Naive thymus-derived CD4-positive, alpha-beta T cell (primary cell): ENCODE results near the gene TTBK1. TPM values are rescaled to one million over a fixed set of nuclear protein-coding genes. Genes with fewer than 3 reads are reported as not detected.

Experiments used
- ATAC-seq: fragments of 150-1000 bp; cut with Tn5 transposase; 2 replicates; pipeline ENCODE4 v1.10.0; 2021; ENCODE audit warnings: mild to moderate bottlenecking, moderate library complexity
- CTCF ChIA-PET: fragments of 350-600 bp; sonication (Branson Sonifier 250); formaldehyde crosslinking; loops from one replicate; lab custom pipeline; 2021; ENCODE audit warnings: antibody characterized with exemption; lab: Charles Lee
- POLR2A ChIA-PET: fragments of 350-600 bp; sonication (Branson Sonifier 250); formaldehyde crosslinking; loops from one replicate; lab custom pipeline; 2021; ENCODE audit warnings: antibody characterized with exemption, inconsistent platforms; lab: Charles Lee
- DNase-seq, 9 donors: peaks; one replicate each; pipeline versions ENCODE4 v3.0.0 to v3.0.0-alpha.2; 2020 to 2022; ENCODE audit warnings: mixed read lengths in 1 of 9
- H3K27ac ChIP-seq: one replicate; pipeline ENCODE4 v1.7.0; 2013; ENCODE audit warnings: mild to moderate bottlenecking, low read depth, low read length, moderate library complexity
- H3K27me3 ChIP-seq, 2 donors: one replicate each; pipeline ENCODE4 v1.7.0; 2013; ENCODE audit warnings: low read length in 2 of 2, mild to moderate bottlenecking in 2 of 2, moderate library complexity in 2 of 2; ENCODE audit not compliant: control insufficient read depth in 2 of 2, insufficient read depth in 2 of 2
- H3K36me3 ChIP-seq, 3 experiments: 1 replicate in 2 of 3; 2 replicates in 1 of 3; pipeline ENCODE4 v1.7.0; 2013; ENCODE audit warnings: low read length in 3 of 3, mild to moderate bottlenecking in 3 of 3, moderate library complexity in 1 of 3; ENCODE audit not compliant: insufficient read depth in 3 of 3, control insufficient read depth in 2 of 3
- H3K4me1 ChIP-seq, 2 donors: one replicate each; pipeline ENCODE4 v1.7.0; 2013; ENCODE audit warnings: low read length in 2 of 2, mild to moderate bottlenecking in 2 of 2, moderate library complexity in 1 of 2; ENCODE audit not compliant: control insufficient read depth in 2 of 2, insufficient read depth in 2 of 2
- H3K4me3 ChIP-seq: 2 replicates; pipeline ENCODE4 v1.7.0; 2013; ENCODE audit warnings: mild to moderate bottlenecking, low read length
- H3K9me3 ChIP-seq, 3 experiments: 1 replicate in 2 of 3; 2 replicates in 1 of 3; pipeline ENCODE4 v1.7.0; 2013; ENCODE audit warnings: low read length in 3 of 3; ENCODE audit not compliant: control insufficient read depth in 2 of 3
- H3K27ac Mint-ChIP-seq, 9 donors: one replicate each; pipeline ENCODE4 v1.8.0; 2020 to 2022; ENCODE audit warnings: mixed read lengths in 9 of 9, mild to moderate bottlenecking in 8 of 9, moderate library complexity in 5 of 9, inconsistent platforms in 2 of 9
- H3K27me3 Mint-ChIP-seq, 5 donors: one replicate each; pipeline ENCODE4 v1.8.0; 2021 to 2022; ENCODE audit warnings: mixed read lengths in 5 of 5, mild to moderate bottlenecking in 1 of 5
- H3K36me3 Mint-ChIP-seq, 5 donors: one replicate each; pipeline ENCODE4 v1.8.0; 2020 to 2022; ENCODE audit warnings: mixed read lengths in 5 of 5, mild to moderate bottlenecking in 3 of 5, inconsistent platforms in 1 of 5
- H3K4me1 Mint-ChIP-seq, 7 donors: one replicate each; pipeline ENCODE4 v1.8.0; 2020 to 2022; ENCODE audit warnings: mixed read lengths in 7 of 7, mild to moderate bottlenecking in 3 of 7, inconsistent platforms in 1 of 7
- H3K4me3 Mint-ChIP-seq, 10 donors: one replicate each; pipeline ENCODE4 v1.8.0; 2020 to 2022; ENCODE audit warnings: mild to moderate bottlenecking in 10 of 10, mixed read lengths in 10 of 10, moderate library complexity in 6 of 10, inconsistent platforms in 2 of 10
- H3K9me3 Mint-ChIP-seq, 11 donors: one replicate each; pipeline ENCODE4 v1.8.0; 2020 to 2022; ENCODE audit warnings: mixed read lengths in 11 of 11, mild to moderate bottlenecking in 4 of 11, inconsistent platforms in 1 of 11, moderate library complexity in 1 of 11
- intact Hi-C, 2 donors: fragments of 100-400 bp; cut with micrococcal nuclease; formaldehyde crosslinking; loops; one replicate each; pipeline ENCODE4 v1.15.1; 2023
- polyA plus RNA-seq, 2 donors: library from polyadenylated mRNA; unstranded; fragments of 300-500 nt; fragmentation: Illumina TruSeq; gene quantifications; one replicate each; pipeline ENCODE4 v1.2.3, GENCODE V29; 2021
- total RNA-seq, 6 experiments: library from RNA in 5 of 6; stranded (reverse) in 5 of 6; gene quantifications; 1 replicate in 5 of 6; 2 replicates in 1 of 6; pipeline ENCODE4 v1.2.3 and lab custom pipeline; 2021 to 2026

The TTBK1 gene
- total and polyA plus RNA-seq, 7 experiments from 2014 or later: 0.05 to 0.29 TPM; not detected in 5

GRCh38 chr6:43331891-43332290 is 88.6 kb downstream of the TTBK1 start:
- POLR2A ChIA-PET: interaction anchor here (0.5 kb wide), 1 partner anchor 165 kb away, joined by 3 read pairs; no protein-coding TSS in a partner anchor

GRCh38 chr6:43334466-43335095 is 91.3 kb downstream of the TTBK1 start:
- Mint-ChIP-seq H3K27ac (peak overlapping the region in 5 of 9 donors; percentile 8 to 65 (median 32)), H3K36me3 (peaks cover 0 to 31% (median 14%) of the 10 kb centered on the region in 5 donors), H3K4me3 (no peak overlapping the region), H3K4me1 (peaks cover 10 to 38% (median 22%) of the 10 kb centered on the region in 7 donors), H3K27me3 (peaks cover 0 to 3% (median 0%) of the 10 kb centered on the region in 5 donors), H3K9me3 (no peaks in the 10 kb centered on the region)
- ATAC-seq (no peak), DNase-seq (peak in 1 of 9 donors; percentile 24)
- H3K4me3 ChIP-seq: no peak overlapping the region
- H3K9me3 ChIP-seq: no peaks in the 10 kb centered on the region
- POLR2A ChIA-PET: interaction anchor here (0.9 to 1.2 kb wide), 2 partner anchors 31 to 160 kb away, joined by 3 read pairs; no protein-coding TSS in a partner anchor
- no peaks in the 10 kb centered on the region for H3K27me3 ChIP-seq
- H3K27ac ChIP-seq: no peak overlapping the region
- peaks cover 0 to 15% of the 10 kb centered on the region in 2 donors for H3K4me1 ChIP-seq
- peaks cover 0 to 32% (median under 1%) of the 10 kb centered on the region in 3 experiments for H3K36me3 ChIP-seq
- intact Hi-C loops: loop anchor here (1.0 to 10.0 kb wide), 5 partner anchors 26 to 434 kb away; partner anchors contain the start of gene CRIP3 (in 1 of the 2)
- CTCF ChIA-PET: interaction anchor here (0.5 to 1.0 kb wide), 6 partner anchors 14 to 826 kb away, joined by 3 to 4 read pairs (median 3); partner anchors contain the start of gene CRIP3

More at GRCh38 chr6:43331891-43332290, 88.6 kb downstream of the TTBK1 start:
- Histone ChIP-seq H3K9me3 (no peaks in the 10 kb centered on the region), H3K36me3 (peaks cover 0 to 6% (median 0%) of the 10 kb centered on the region in 3 experiments), H3K27me3 (no peaks in the 10 kb centered on the region), H3K4me3 (no peak overlapping the region), H3K4me1 (peaks cover 0 to 15% of the 10 kb centered on the region in 2 donors), H3K27ac (no peak overlapping the region)
- DNase-seq: peak in 1 of 9 donors; percentile 14
- H3K4me1 Mint-ChIP-seq: peaks cover 10 to 29% (median 22%) of the 10 kb centered on the region in 7 donors
- H3K36me3 Mint-ChIP-seq: peaks cover 0 to 25% (median 15%) of the 10 kb centered on the region in 5 donors
- ATAC-seq: no peak
- H3K4me3 Mint-ChIP-seq: peak overlapping the region in 9 of 10 donors; percentile 1 to 62 (median 14)
- intact Hi-C loops: loop anchor here in 1 of 2 donors (10.0 kb wide), 1 partner anchor 67 kb away; no protein-coding TSS in a partner anchor
- peaks cover 0 to 3% (median 0%) of the 10 kb centered on the region in 5 donors for H3K27me3 Mint-ChIP-seq
- no peaks in the 10 kb centered on the region for H3K9me3 Mint-ChIP-seq
- peak overlapping the region in 8 of 9 donors; percentile 0 to 79 (median 74) for H3K27ac Mint-ChIP-seq
- CTCF ChIA-PET: no interaction called here

GRCh38 chr6:43335469-43335868 is 92.2 kb downstream of the TTBK1 start:
- H3K4me1 Mint-ChIP-seq: peaks cover 10 to 38% (median 22%) of the 10 kb centered on the region in 7 donors
- H3K9me3 ChIP-seq: no peaks in the 10 kb centered on the region
- no peak overlapping the region for H3K27ac ChIP-seq
- H3K36me3 Mint-ChIP-seq: peaks cover 4 to 37% (median 21%) of the 10 kb centered on the region in 5 donors
- intact Hi-C loops: loop anchor here (2.0 to 10.0 kb wide), 2 partner anchors 71 to 435 kb away; no protein-coding TSS in a partner anchor
- H3K4me3 ChIP-seq: no peak overlapping the region
- peaks cover 0 to 15% of the 10 kb centered on the region in 2 donors for H3K4me1 ChIP-seq
- POLR2A ChIA-PET: interaction anchor here (0.9 kb wide), 1 partner anchor 159 kb away, joined by 3 read pairs; no protein-coding TSS in a partner anchor
- peaks cover 3 to 41% (median 5%) of the 10 kb centered on the region in 3 experiments for H3K36me3 ChIP-seq
- H3K27ac Mint-ChIP-seq: peak overlapping the region in 3 of 9 donors; percentile 32 to 53 (median 36)
- no peaks in the 10 kb centered on the region for H3K27me3 ChIP-seq
- H3K9me3 Mint-ChIP-seq: no peaks in the 10 kb centered on the region
- no peak for DNase-seq
- CTCF ChIA-PET: interaction anchor here (0.7 kb wide), 2 partner anchors 33 to 192 kb away, joined by 3 read pairs; no protein-coding TSS in a partner anchor
- H3K4me3 Mint-ChIP-seq: no peak overlapping the region
- H3K27me3 Mint-ChIP-seq: peaks cover 0 to 3% (median 0%) of the 10 kb centered on the region in 5 donors
- ATAC-seq: no peak

GRCh38 chr6:43336382-43336781 is 93.1 kb downstream of the TTBK1 start:
- Histone ChIP-seq H3K27ac (no peak overlapping the region), H3K4me1 (peaks cover 0 to 10% of the 10 kb centered on the region in 2 donors), H3K9me3 (no peaks in the 10 kb centered on the region), H3K4me3 (no peak overlapping the region), H3K27me3 (no peaks in the 10 kb centered on the region), H3K36me3 (peaks cover 3 to 50% (median 11%) of the 10 kb centered on the region in 3 experiments)
- ChIA-PET POLR2A (no interaction called here), CTCF (no interaction called here)
- Mint-ChIP-seq H3K4me3 (no peak overlapping the region), H3K36me3 (peaks cover 12 to 42% (median 29%) of the 10 kb centered on the region in 5 donors), H3K27ac (peak overlapping the region in 2 of 9 donors; percentile 19 to 36), H3K27me3 (peaks cover 0 to 3% (median 0%) of the 10 kb centered on the region in 5 donors), H3K4me1 (peaks cover 9 to 33% (median 18%) of the 10 kb centered on the region in 7 donors), H3K9me3 (no peaks in the 10 kb centered on the region)
- intact Hi-C loops: loop anchor here in 1 of 2 donors (10.0 kb wide), 1 partner anchor 72 kb away; no protein-coding TSS in a partner anchor
- ATAC-seq (no peak), DNase-seq (no peak)

Other genes starting within 250 kb of the TTBK1 start
- 10 to 100 TPM; 20.3 to 58.0 (median 32.7) TPM for gene MEA1, start 229.5 kb upstream of the TTBK1 start, total RNA-seq
- 10 to 100 TPM; 58.2 to 72.3 TPM for gene MEA1, start 229.5 kb upstream of the TTBK1 start, polyA plus RNA-seq
- gene KLHDC3, start 229.2 kb upstream of the TTBK1 start, total RNA-seq: 10 to 100 TPM; 39.9 to 76.9 (median 67.4) TPM
- gene KLHDC3, start 229.2 kb upstream of the TTBK1 start, polyA plus RNA-seq: 100 to 1,000 TPM; 128 to 145 TPM
- gene RRP36, start 221.9 kb upstream of the TTBK1 start, total RNA-seq: 10 to 100 TPM; 25.4 to 66.3 (median 48.4) TPM
- gene RRP36, start 221.9 kb upstream of the TTBK1 start, polyA plus RNA-seq: 10 to 100 TPM; 56.0 to 89.6 TPM
- gene CUL7, start 189.6 kb upstream of the TTBK1 start, total RNA-seq: 10 to 100 TPM in 4 of 5 experiments, 1 to 10 TPM in 1; 9.8 to 14.5 (median 12.7) TPM
- 1 to 10 TPM; 2.9 to 4.0 TPM for gene CUL7, start 189.6 kb upstream of the TTBK1 start, polyA plus RNA-seq
- gene MRPL2, start 184.0 kb upstream of the TTBK1 start, total RNA-seq: 10 to 100 TPM; 32.0 to 57.5 (median 47.7) TPM
- 10 to 100 TPM; 48.4 to 58.6 TPM for gene MRPL2, start 184.0 kb upstream of the TTBK1 start, polyA plus RNA-seq
- gene KLC4, start 183.8 kb upstream of the TTBK1 start, total RNA-seq: 10 to 100 TPM; 16.5 to 56.9 (median 42.5) TPM
- gene KLC4, start 183.8 kb upstream of the TTBK1 start, polyA plus RNA-seq: 10 to 100 TPM; 11.6 to 12.7 TPM
- gene PTK7, start 167.2 kb upstream of the TTBK1 start, total RNA-seq: 1 to 10 TPM in 4 of 5 experiments, under 1 TPM in 1; 0.51 to 3.5 (median 1.4) TPM
- gene PTK7, start 167.2 kb upstream of the TTBK1 start, polyA plus RNA-seq: under 1 TPM; 0.31 to 0.38 TPM
- gene SRF, start 72.2 kb upstream of the TTBK1 start, total RNA-seq: 10 to 100 TPM; 22.5 to 49.4 (median 26.7) TPM
- gene SRF, start 72.2 kb upstream of the TTBK1 start, polyA plus RNA-seq: 1 to 10 TPM; 4.0 to 6.6 TPM
- 100 to 1,000 TPM in 3 of 5 experiments, 10 to 100 TPM in 2; 58.1 to 123 (median 111) TPM for gene CUL9, start 61.3 kb upstream of the TTBK1 start, total RNA-seq
- 10 to 100 TPM; 12.3 to 25.6 TPM for gene CUL9, start 61.3 kb upstream of the TTBK1 start, polyA plus RNA-seq
- gene DNPH1, start 14.0 kb upstream of the TTBK1 start, total RNA-seq: 10 to 100 TPM; 25.4 to 65.7 (median 33.9) TPM
- 100 to 1,000 TPM; 119 to 141 TPM for gene DNPH1, start 14.0 kb upstream of the TTBK1 start, polyA plus RNA-seq
- not detected for gene SLC22A7, start 54.8 kb downstream of the TTBK1 start, total RNA-seq
- gene SLC22A7, start 54.8 kb downstream of the TTBK1 start, polyA plus RNA-seq: not detected
- 1 to 10 TPM in 4 of 5 experiments, not detected in 1; 2.1 to 7.4 (median 4.8) TPM for gene CRIP3, start 65.3 kb downstream of the TTBK1 start, total RNA-seq
- not detected for gene CRIP3, start 65.3 kb downstream of the TTBK1 start, polyA plus RNA-seq
- 10 to 100 TPM; 15.8 to 40.2 (median 28.3) TPM for gene ZNF318, start 126.2 kb downstream of the TTBK1 start, total RNA-seq
- 10 to 100 TPM in 1 of 2 donors, 1 to 10 TPM in 1; 6.9 to 12.9 TPM for gene ZNF318, start 126.2 kb downstream of the TTBK1 start, polyA plus RNA-seq
- gene ABCC10, start 184.1 kb downstream of the TTBK1 start, total RNA-seq: 10 to 100 TPM; 56.2 to 74.6 (median 60.4) TPM
- gene ABCC10, start 184.1 kb downstream of the TTBK1 start, polyA plus RNA-seq: 10 to 100 TPM in 1 of 2 donors, 1 to 10 TPM in 1; 9.8 to 18.6 TPM
- gene DLK2, start 212.1 kb downstream of the TTBK1 start, total RNA-seq: 1 to 10 TPM in 1 of 5 experiments, under 1 TPM in 4; 0.30 to 1.6 (median 0.53) TPM
- 1 to 10 TPM in 1 of 2 donors, under 1 TPM in 1; 0.74 to 1.0 TPM for gene DLK2, start 212.1 kb downstream of the TTBK1 start, polyA plus RNA-seq
- gene TJAP1, start 234.1 kb downstream of the TTBK1 start, total RNA-seq: 10 to 100 TPM; 29.2 to 55.2 (median 33.5) TPM
- 10 to 100 TPM in 1 of 2 donors, 1 to 10 TPM in 1; 8.2 to 10.9 TPM for gene TJAP1, start 234.1 kb downstream of the TTBK1 start, polyA plus RNA-seq